Measurements from ENCODE around the gene LRIF1. TPM values are rescaled to one million over a fixed set of nuclear protein-coding genes. Genes with fewer than 3 reads are reported as not detected.

Gene LRIF1
- total and polyA plus RNA-seq, 2 of the 8 experiments (the other 6 are each of a cell fraction or from before 2014, with no cell fraction given): 5.2 to 19.3 TPM

DNA sequence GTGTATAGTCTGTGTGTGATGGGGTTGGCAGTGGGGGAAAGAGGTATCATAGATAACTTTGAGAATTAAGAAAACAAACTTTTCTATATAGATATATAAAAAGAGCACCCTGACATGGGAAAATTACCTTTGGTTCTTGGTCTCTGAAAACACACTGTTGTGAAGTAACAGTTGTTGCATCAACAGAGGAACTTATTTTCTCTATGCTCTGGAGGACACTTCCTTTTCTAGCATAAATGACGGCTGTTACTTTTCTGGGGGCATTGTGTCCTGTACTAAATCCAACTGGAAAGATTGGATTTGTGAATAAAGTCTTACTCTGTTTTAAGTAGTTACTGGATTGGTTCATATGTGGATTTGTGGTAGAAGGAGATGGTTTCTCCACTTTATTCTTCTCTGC lies 12.6 kb downstream of the LRIF1 start (continued):
- TF ChIP-seq HDAC6 (IDR thresholded peaks at IDR 0.05; ENCODE audit: low read depth, low read length): no peak
- TF ChIP-seq, protein P1, sequence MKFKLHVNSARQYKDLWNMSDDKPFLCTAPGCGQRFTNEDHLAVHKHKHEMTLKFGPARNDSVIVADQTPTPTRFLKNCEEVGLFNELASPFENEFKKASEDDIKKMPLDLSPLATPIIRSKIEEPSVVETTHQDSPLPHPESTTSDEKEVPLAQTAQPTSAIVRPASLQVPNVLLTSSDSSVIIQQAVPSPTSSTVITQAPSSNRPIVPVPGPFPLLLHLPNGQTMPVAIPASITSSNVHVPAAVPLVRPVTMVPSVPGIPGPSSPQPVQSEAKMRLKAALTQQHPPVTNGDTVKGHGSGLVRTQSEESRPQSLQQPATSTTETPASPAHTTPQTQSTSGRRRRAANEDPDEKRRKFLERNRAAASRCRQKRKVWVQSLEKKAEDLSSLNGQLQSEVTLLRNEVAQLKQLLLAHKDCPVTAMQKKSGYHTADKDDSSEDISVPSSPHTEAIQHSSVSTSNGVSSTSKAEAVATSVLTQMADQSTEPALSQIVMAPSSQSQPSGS (IDR thresholded peaks at IDR 0.05; ENCODE audit: low read length): no peak
- TF ChIP-seq YY1 (IDR thresholded peaks at IDR 0.05; ENCODE audit: low read depth, low read length): no peak
- no peak for TF ChIP-seq SRF (IDR thresholded peaks at IDR 0.05; ENCODE audit: low read depth, low read length)
